ENCODE measurements around the gene COL28A1.

- TF ChIP-seq USF2 (CRISPR knock-in tag; IDR thresholded peaks at IDR 0.05) (no peak), CTCF (IDR thresholded peaks at IDR 0.05) (no peak), CREB1 (CRISPR knock-in tag; IDR thresholded peaks at IDR 0.05) (no peak), ZNF512 (CRISPR knock-in tag; IDR thresholded peaks at IDR 0.05; ENCODE audit: borderline replicate concordance) (no peak)
Observed at GRCh38 chr7:7344583-7344982, 191.1 kb downstream of the COL28A1 start.
